GM21619 (cell line): ENCODE results near the gene VASH1.

Experiments used
- ATAC-seq: cut with Tn5 transposase; IDR thresholded peaks from one replicate; pipeline ENCODE4 v1.9.1; 2021; ENCODE audit not compliant: unreplicated experiment

Gene VASH1

DNA sequence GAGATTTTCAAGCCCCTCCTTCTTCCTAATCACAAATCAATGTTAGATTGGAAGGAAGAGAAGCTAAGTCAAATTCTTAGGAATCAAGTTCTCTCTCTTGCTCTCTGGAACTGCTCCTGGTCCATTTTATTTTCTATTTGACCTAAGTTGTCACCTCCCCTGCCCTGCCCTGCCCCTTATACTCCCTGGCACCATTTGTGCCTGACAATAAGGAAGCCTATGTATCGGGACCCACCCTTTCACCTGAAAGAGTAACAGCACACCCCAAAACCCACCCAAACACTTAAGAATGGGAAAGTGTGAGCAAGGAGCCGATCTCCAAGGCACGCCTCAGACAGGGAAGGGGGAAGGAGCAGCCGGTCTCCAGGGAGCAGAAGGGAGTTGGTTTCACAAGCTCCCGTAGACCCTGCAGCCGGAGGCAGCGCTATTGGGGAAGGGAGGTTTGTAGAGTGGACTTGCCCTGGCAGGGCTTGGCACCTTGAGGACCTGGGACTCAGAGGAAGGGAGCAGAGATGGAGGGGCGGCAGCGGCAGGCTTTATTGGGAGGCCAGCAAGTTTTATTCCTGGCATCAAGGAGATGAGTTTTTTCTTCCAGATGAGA is 66.5 kb downstream of the VASH1 start:
- no peak for ATAC-seq

DNA sequence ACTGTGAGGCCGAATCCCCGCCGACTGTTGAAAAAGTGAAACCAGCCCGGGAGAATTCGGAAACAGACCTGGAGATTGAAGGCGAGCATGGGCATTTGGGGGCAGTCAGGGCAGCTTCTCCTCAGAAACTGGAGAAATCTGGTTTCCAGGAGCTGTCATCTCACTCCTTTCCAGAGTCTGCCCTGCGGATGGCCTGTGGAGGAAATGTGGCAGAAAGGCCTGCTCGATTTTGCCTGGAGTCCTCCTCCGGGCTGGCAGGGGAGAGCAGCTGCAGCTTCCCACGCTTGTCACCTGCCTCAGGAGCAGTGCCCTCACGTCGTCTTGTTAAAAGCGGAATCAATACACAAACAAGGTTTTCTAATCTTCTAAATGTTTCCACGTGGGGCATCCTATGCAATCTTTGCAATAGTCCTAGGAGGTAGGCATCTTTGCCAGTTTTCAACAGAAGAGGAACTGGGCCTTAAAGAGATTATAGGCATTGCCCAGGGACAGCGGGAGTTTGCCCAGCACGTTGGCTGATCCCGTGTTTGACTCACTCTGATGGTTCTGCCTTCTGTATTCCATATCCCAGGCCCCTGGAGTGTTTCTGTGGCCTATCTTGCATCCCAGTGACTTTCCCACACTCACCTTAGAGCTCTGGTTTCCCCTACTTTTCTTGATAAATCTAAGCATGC is 67.2 kb downstream of the VASH1 start:
- no peak for ATAC-seq

DNA sequence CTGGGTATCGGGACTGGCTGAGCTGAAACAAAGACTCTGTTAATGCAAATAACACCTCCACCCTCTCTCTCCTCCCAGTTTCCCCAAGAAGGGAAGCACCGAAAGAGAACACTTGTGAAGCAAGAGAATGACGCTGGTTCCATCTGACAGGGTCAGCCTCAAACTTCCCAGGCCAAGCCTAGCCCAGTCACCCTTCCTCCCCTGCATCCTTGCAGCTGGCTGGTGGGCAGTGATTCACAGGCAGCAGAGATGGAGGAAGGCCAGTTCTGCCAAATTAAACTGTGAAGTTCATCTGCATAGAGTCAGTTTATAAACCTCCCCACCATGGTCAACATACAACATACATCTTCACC is 67.7 kb downstream of the VASH1 start:
- ATAC-seq = no peak

DNA sequence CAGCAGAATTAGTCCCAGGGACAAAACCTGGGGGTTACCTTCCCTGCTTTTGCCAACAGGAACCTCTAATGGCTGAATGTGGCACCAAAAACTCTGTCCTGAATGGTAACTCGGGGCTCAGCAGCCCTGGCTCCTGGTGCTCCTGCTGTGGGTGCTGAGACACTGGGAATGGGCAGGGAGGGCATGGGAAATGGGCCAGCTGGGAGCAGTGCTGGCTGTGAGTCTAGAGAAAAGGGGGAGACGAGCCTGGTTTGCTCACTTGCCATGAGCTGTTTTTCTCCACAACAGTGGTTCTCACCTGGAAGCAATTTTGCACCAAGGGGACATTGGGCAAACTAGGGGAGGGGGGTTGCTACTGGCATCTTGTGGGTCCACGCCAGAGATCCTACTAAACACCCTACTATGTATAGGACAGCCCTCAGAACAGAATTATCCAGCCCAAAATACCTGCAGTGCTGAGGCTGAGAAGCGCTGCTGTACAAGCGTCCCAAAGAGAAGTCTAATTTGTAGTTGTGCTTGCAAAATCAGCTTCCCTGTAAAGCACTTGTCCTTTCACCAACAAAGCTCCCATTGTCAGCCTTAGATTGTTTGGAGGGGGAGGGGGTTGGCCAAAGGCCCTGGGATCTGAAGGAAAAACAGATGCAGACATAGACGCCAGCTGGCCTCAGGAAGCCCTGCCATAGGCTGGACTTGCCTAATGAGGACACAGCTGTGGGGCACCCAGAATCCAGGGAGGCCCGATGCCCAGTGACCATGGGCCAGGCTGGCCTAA is 68.6 kb downstream of the VASH1 start:
- ATAC-seq = no peak

DNA sequence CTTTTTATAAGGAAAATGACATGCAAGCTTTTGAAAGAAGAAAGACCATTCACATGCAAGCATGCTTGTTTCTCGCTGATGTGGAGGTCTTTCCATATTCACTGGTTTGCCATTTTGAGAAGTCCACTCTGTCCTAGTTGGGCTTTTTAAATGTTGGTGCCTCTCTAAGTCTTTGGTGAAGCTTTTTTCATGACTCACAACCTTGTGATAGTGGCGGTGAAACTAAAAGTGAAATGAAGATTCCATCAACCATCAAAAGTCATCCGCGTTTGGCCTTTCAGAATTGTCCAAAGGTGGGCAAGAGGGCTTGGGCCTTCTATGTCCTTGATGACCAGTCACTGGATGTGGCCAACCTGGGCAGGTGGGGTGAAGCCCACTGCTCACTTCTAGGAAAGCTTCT is 69.3 kb downstream of the VASH1 start:
- ATAC-seq = no peak

DNA sequence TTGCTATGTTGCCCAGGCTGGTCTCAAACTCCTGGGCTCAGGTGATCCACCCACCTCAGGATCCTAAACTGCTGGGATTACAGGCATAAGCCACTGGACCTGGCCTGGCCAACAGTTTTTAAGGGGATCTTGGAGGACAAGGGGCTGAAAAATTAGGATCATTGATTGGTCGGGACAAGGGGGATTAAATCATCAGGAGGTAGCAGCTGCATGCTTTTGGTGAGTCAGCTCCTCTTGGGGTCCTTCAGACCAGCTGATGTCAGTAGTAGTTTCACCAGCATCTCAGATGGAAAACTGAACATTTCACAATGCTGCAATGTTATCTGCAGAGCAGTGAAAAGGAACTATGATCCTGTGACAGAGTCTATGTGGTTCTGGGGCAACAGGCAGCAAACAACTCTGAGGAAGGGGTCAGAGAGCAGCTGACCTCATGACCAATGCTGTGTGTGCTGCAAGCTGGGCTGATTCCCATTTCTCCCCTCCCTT is 71.3 kb downstream of the VASH1 start:
- ATAC-seq = no peak
